HEK293T (cell line): ENCODE data around the gene TEPSIN.

Source experiments
- CTCF ChIA-PET: fragments of 350-600 bp; formaldehyde crosslinking; extraction: SDS; loops from one replicate; lab custom pipeline; 2021; ENCODE audit warnings: antibody characterized with exemption, inconsistent platforms; lab: Yijun Ruan, JAX
- POLR2A ChIA-PET: fragments of 350-600 bp; formaldehyde crosslinking; extraction: SDS; loops from one replicate; lab custom pipeline; 2020; ENCODE audit warnings: antibody characterized with exemption, inconsistent platforms; lab: Yijun Ruan, JAX
- DNase-seq: peaks from one replicate; pipeline ENCODE4 v3.0.0; 2012; ENCODE audit warnings: mixed read lengths; ENCODE audit errors: extremely low spot score
- ARNT ChIP-seq: fragments of 450-650 bp; IDR thresholded peaks from 2 replicates; pipeline ENCODE4 v1.6.1; 2017; ENCODE audit warnings: mild to moderate bottlenecking
- BHLHE40 ChIP-seq: fragments of 450-650 bp; IDR thresholded peaks from 2 replicates; pipeline ENCODE4 v1.6.1; 2016; ENCODE audit warnings: mild to moderate bottlenecking, moderate library complexity, borderline replicate concordance
- CTBP1 ChIP-seq: fragments of 450-650 bp; IDR thresholded peaks from 2 replicates; pipeline ENCODE4 v1.6.1; 2016; ENCODE audit warnings: borderline replicate concordance
- ELF4 ChIP-seq: fragments of 450-650 bp; IDR thresholded peaks from 2 replicates; pipeline ENCODE4 v1.6.1; 2017; ENCODE audit warnings: antibody characterized with exemption
- FOXA1 ChIP-seq: fragments of 450-650 bp; IDR thresholded peaks from 2 replicates; pipeline ENCODE4 v1.6.1; 2016; ENCODE audit warnings: mild to moderate bottlenecking
- FOXK2 ChIP-seq: fragments of 450-650 bp; IDR thresholded peaks from 2 replicates; pipeline ENCODE4 v1.6.1; 2016; ENCODE audit warnings: mild to moderate bottlenecking
- FOXM1 ChIP-seq: fragments of 450-650 bp; IDR thresholded peaks from 2 replicates; pipeline ENCODE4 v1.6.1; 2017; ENCODE audit warnings: mild to moderate bottlenecking, borderline replicate concordance
- HDGF ChIP-seq: fragments of 450-650 bp; IDR thresholded peaks from 2 replicates; pipeline ENCODE4 v1.6.1; 2017; ENCODE audit warnings: antibody characterized with exemption, borderline replicate concordance
- L3MBTL2 ChIP-seq: fragments of 450-650 bp; conservative IDR thresholded peaks from 2 replicates; pipeline ENCODE4 v1.6.1; 2016; ENCODE audit warnings: mild to moderate bottlenecking
- LEF1 ChIP-seq: fragments of 450-650 bp; IDR thresholded peaks from 2 replicates; pipeline ENCODE4 v1.6.1; 2017; ENCODE audit warnings: mild to moderate bottlenecking, borderline replicate concordance
- NFRKB ChIP-seq: fragments of 450-650 bp; IDR thresholded peaks from 2 replicates; pipeline ENCODE4 v1.6.1; 2016; ENCODE audit warnings: mild to moderate bottlenecking, moderate library complexity
- SP1 ChIP-seq: fragments of 450-650 bp; IDR thresholded peaks from 2 replicates; pipeline ENCODE4 v1.6.1; 2017
- SUZ12 ChIP-seq: fragments of 450-650 bp; IDR thresholded peaks from 2 replicates; pipeline ENCODE4 v1.6.1; 2016; ENCODE audit warnings: mild to moderate bottlenecking
- TARDBP ChIP-seq: fragments of 450-650 bp; IDR thresholded peaks from 2 replicates; pipeline ENCODE4 v1.6.1; 2016
- ZNF384 ChIP-seq: fragments of 450-650 bp; IDR thresholded peaks from 2 replicates; pipeline ENCODE4 v1.6.1; 2016
- TF ChIP-seq, protein P1 (sequence below): fragments of 450-650 bp; IDR thresholded peaks from 2 replicates; pipeline ENCODE4 v1.6.1; 2016

Gene TEPSIN

DNA sequence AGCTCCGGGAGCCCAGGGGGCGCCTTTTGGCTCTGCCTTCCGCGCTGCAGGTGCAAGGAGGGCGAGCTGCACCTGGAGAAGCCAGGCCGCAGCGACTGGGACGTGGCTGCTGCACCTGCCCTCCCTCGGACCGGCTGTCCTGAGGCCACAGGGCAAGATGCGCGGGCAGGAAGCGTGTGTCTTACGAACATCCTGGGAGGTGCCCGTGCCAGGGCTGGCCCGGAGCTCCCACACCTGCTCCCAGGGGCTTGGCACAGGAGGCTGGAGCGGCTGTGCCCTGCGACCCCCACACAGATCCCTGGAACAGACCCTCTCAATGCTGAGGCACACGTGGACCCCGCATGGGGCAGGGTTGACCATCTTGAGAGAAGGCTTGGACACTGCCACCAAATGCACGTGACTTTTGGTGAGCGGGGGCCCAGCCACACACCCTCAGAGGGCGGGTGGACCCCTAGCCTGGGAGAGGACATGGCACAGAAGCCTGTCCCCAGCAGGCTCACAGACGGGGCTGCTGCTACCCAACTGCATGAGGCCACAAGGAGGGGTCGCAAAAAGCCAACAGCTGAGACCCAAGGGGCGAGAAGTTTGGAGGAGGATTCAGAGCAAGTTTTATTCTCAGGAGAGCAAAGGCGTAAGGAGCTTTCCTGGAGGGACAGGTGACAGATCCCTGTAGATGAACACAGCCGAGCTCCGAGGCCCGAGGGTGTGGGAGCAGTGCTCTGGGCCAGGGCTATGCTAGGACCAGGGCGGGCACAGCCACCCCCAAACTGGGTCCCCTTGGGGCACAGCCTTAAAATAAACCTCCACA, 11.6 kb upstream of the TEPSIN start:
- ChIA-PET CTCF (interaction anchor here (0.7 kb wide), 1 partner anchor 234 kb away, joined by 3 read pairs; no protein-coding TSS in a partner anchor), POLR2A (no interaction called here)
- no peak for DNase-seq
- no peak for TF ChIP-seq LEF1
- no peak for TF ChIP-seq SP1
- TF ChIP-seq ELF4 = no peak
- TF ChIP-seq NFRKB = no peak
- no peak for TF ChIP-seq FOXK2
- no peak for TF ChIP-seq ARNT
- TF ChIP-seq HDGF = no peak
- TF ChIP-seq FOXA1 = no peak
- TF ChIP-seq CTBP1 = no peak
- no peak for TF ChIP-seq FOXM1
- no peak for TF ChIP-seq TARDBP
- no peak for TF ChIP-seq L3MBTL2
- TF ChIP-seq, protein P1, sequence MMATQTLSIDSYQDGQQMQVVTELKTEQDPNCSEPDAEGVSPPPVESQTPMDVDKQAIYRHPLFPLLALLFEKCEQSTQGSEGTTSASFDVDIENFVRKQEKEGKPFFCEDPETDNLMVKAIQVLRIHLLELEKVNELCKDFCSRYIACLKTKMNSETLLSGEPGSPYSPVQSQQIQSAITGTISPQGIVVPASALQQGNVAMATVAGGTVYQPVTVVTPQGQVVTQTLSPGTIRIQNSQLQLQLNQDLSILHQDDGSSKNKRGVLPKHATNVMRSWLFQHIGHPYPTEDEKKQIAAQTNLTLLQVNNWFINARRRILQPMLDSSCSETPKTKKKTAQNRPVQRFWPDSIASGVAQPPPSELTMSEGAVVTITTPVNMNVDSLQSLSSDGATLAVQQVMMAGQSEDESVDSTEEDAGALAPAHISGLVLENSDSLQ = no peak
- no peak for TF ChIP-seq SUZ12

DNA sequence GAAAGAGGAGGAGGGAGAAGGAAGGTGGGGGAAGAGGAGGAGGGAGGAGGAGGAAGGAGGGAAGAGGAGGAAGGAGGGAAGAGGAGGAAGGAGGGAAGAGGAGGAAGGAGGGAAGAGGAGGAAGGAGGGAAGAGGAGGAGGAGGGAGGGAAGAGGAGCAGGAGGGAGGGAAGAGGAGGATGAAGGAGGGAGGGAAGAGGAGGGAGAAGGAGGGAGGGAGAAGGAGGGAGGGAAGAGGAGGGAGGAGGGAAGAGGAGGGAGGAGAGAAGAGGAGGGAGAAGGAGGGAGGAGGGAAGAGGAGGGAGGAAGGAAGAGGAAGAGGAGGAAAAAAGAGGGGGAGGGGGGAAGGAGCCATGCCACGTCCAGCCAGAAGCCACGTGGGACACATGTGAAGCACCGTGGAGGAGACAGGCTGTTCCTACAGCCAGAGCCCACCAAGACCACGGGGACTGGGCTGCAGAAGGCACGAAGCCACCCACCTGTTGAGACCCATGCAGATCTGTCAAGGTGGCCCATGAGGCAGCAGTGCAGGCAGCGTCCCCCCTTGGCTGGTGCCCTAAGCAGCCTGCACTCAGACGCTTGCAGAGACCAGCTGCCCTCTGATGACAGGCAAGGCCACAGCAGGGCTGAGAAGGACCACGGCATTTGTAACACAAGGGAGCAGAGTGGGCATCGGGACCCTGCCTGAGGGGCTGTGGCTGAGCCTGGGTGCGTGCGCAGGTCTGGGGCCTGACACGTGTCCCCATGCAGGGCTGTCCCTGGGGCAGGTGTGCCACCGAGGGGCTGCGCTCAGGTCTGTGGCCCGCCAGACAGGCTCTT, 10.6 kb upstream of the TEPSIN start:
- POLR2A ChIA-PET = no interaction called here
- CTCF ChIA-PET = no interaction called here
- DNase-seq = no peak
- TF ChIP-seq TARDBP = no peak
- TF ChIP-seq, protein P1 = no peak

DNA sequence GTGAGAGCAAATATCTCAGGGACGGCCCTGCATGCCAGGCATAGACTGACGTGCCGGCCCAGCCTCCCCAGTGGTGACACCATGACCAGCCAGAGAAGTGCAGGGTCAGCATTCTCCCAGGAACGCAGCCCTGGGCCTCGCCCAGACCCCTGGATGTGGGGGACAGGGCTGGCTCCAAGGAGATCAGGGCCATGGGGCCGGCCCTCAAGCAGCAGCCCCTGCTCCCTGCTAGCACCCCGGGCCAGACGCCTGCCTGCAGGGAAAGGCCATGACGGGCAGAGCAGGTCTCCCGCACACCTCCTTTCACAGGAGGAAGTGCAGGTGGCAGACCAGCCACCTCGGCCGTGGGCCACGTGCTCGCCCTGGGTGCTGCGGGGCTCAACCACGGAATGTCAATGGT, 9.8 kb upstream of the TEPSIN start:
- ChIA-PET CTCF (no interaction called here), POLR2A (no interaction called here)
- no peak for TF ChIP-seq FOXK2
- TF ChIP-seq TARDBP = no peak
- no peak for TF ChIP-seq SP1
- DNase-seq = no peak

DNA sequence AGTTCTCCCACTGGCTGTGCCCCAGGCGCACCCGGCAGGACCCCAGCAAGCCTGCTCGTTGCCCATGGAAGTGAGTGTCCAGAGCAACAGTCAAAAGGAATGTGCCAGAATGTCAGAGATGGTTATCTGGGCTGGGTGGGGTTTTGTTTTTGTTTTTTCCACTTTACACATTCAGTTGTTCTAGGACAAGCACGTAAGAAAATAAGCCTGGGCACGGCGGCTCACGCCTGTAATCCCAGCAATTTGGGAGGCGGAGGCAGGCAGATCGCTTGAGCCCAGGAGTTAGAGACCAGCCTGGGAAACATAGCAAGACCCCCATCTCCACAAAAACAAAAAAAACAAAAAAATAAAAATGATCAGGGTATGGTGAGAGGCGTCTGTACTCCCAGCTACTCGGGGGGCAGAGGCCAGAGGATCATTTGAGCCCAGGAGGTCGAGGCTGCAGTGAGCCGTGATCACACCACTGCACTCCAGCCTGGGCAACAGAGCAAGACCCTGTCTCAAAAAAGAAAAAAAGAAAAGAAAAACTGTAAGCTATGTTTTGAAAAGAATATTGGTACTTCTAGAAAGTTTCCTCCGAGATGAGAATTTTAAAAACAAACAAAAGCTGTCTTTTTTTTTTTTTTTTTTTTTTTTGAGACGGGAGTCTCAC, 8.6 kb upstream of the TEPSIN start:
- POLR2A ChIA-PET = interaction anchor here (1.1 to 1.2 kb wide), 2 partner anchors 9 to 114 kb away, joined by 3 to 5 read pairs; partner anchors contain the start of genes NDUFAF8 and TEPSIN
- CTCF ChIA-PET = no interaction called here
- no peak for TF ChIP-seq SUZ12
- TF ChIP-seq ELF4 = no peak
- TF ChIP-seq LEF1 = no peak
- TF ChIP-seq ZNF384 = no peak
- TF ChIP-seq, protein P1 = no peak
- TF ChIP-seq CTBP1 = no peak
- no peak for TF ChIP-seq ARNT
- no peak for TF ChIP-seq FOXK2
- no peak for TF ChIP-seq SP1
- DNase-seq = no peak

DNA sequence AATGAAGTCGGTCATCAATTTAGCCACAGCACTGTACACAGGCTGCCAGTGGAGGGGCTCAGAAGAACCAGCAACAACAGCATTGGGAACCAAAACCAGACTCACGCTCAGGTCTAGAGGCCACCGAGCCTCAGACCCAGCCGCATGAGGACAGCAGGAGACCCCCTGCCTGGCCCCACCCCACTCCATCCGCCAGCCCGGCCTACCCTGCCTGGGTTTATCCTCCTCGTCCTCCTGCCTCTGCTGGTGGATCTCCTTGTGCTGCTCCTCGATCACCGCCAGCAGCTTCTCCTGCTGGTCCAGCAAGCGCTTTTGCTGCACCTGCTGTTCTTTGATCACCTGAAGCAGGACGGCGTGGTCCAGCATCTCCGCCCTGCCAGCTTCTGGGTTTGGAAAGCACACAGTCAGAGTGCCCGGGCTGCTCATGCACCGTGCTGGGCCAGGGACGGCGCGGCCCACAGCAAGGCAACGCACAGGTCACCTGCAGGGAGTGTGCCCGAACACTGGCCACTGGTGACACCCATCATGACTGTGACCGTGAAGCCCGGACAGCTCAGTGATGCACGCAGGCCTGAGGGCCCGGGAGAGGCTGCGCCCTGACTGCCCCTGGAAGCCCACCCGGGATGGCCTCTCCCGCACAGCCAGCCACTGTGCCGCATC, 8.0 kb upstream of the TEPSIN start:
- TF ChIP-seq SUZ12 (no peak), ARNT (no peak), ELF4 (no peak), L3MBTL2 (no peak), FOXK2 (no peak), ZNF384 (no peak), FOXA1 (no peak), BHLHE40 (no peak)
- ChIA-PET CTCF (no interaction called here), POLR2A (interaction anchor here (1.1 to 1.2 kb wide), 2 partner anchors 8 to 113 kb away, joined by 3 to 5 read pairs; partner anchors contain the start of genes NDUFAF8 and TEPSIN)
- no peak for DNase-seq

DNA sequence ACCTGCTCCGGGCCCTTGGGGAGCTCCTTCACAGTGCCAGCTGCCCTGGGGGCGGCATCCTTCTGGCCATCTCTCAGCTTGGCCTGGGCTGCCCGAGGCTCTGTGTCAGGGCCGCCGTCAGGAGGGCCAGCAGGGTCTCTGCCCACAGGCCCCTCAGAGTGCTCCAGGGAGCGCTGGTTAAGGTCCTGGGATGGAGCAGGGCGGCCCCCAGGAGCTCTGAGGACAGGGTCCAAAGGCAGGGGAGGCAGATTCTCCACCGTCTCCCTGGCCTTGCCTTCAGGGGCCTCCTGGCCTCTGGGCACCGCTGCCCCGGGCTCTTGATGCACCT, 7.5 kb upstream of the TEPSIN start:
- TF ChIP-seq, protein P1 = no peak
- no peak for TF ChIP-seq L3MBTL2
- TF ChIP-seq NFRKB = no peak
- TF ChIP-seq FOXK2 = no peak
- TF ChIP-seq LEF1 = no peak
- TF ChIP-seq ZNF384 = no peak
- POLR2A ChIA-PET = interaction anchor here (1.1 kb wide), 1 partner anchor 112 kb away, joined by 3 read pairs; no protein-coding TSS in a partner anchor
- DNase-seq = no peak
- CTCF ChIA-PET = no interaction called here
